ENCODE data around the gene OR6B2.

DNA sequence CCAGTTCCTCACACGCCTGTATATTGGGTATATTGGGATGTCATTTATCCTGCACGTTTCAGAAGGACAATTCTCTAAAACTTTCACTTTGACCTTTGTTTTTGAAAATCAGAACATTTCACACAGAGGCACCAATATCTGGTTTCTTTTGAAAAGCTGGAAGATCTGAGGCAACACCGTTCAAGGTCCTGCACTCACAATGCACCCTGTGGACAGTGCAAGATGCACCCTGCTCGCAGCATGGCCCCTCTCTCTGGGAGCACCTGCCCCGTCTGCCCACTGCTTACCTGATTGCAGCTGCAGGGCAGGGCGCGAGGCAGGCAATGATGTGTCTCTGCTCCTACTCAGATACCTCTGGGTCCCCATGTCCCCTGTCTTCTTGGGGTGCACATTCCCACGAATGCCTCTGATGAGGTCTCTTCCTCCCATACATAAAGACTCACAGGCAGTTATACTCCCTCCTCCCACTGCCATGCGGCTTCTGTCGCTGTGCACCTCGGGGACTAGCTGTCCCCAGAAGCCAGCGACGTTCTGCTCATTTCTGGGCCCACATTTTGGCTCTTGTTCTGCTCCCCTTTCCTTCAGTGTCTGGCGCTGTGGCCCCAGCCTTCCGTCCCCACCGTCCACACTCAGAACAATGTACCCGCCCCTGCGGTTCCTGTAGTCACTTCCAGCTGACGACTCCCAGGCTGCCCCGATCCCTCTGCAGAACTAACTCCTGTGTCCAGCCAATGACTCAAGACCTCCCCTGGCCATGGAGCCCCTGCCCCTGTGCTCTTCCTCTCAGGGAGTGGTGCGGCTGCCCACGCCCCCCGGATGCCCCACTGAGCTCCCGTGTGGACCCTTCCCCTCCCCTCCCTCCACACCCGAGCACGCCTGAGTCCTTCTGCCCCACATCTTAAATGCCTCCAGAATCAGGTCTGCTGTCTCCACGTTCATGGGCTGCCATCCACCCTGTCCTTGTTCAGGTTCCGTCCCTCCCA is 23.2 kb upstream of the OR6B2 start, which contains the start of gene OR6B3:
- TF ChIP-seq, protein P1, sequence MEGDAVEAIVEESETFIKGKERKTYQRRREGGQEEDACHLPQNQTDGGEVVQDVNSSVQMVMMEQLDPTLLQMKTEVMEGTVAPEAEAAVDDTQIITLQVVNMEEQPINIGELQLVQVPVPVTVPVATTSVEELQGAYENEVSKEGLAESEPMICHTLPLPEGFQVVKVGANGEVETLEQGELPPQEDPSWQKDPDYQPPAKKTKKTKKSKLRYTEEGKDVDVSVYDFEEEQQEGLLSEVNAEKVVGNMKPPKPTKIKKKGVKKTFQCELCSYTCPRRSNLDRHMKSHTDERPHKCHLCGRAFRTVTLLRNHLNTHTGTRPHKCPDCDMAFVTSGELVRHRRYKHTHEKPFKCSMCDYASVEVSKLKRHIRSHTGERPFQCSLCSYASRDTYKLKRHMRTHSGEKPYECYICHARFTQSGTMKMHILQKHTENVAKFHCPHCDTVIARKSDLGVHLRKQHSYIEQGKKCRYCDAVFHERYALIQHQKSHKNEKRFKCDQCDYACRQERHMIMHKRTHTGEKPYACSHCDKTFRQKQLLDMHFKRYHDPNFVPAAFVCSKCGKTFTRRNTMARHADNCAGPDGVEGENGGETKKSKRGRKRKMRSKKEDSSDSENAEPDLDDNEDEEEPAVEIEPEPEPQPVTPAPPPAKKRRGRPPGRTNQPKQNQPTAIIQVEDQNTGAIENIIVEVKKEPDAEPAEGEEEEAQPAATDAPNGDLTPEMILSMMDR (IDR thresholded peaks at IDR 0.05; ENCODE audit: poor library complexity, severe bottlenecking), result no peak
- no peak for TF ChIP-seq EZH2 (IDR thresholded peaks at IDR 0.05; ENCODE audit: borderline replicate concordance, insufficient read depth, low read length, poor library complexity, severe bottlenecking)
- TF ChIP-seq EP300 (conservative IDR thresholded peaks at IDR 0.05; ENCODE audit: poor library complexity, severe bottlenecking), result no peak
- TF ChIP-seq, protein P2, sequence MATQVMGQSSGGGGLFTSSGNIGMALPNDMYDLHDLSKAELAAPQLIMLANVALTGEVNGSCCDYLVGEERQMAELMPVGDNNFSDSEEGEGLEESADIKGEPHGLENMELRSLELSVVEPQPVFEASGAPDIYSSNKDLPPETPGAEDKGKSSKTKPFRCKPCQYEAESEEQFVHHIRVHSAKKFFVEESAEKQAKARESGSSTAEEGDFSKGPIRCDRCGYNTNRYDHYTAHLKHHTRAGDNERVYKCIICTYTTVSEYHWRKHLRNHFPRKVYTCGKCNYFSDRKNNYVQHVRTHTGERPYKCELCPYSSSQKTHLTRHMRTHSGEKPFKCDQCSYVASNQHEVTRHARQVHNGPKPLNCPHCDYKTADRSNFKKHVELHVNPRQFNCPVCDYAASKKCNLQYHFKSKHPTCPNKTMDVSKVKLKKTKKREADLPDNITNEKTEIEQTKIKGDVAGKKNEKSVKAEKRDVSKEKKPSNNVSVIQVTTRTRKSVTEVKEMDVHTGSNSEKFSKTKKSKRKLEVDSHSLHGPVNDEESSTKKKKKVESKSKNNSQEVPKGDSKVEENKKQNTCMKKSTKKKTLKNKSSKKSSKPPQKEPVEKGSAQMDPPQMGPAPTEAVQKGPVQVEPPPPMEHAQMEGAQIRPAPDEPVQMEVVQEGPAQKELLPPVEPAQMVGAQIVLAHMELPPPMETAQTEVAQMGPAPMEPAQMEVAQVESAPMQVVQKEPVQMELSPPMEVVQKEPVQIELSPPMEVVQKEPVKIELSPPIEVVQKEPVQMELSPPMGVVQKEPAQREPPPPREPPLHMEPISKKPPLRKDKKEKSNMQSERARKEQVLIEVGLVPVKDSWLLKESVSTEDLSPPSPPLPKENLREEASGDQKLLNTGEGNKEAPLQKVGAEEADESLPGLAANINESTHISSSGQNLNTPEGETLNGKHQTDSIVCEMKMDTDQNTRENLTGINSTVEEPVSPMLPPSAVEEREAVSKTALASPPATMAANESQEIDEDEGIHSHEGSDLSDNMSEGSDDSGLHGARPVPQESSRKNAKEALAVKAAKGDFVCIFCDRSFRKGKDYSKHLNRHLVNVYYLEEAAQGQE (IDR thresholded peaks at IDR 0.05; ENCODE audit: borderline replicate concordance), result no peak
- no peak for TF ChIP-seq POLR2AphosphoS5 (IDR thresholded peaks at IDR 0.05)
- no peak for TF ChIP-seq RAD21 (conservative IDR thresholded peaks at IDR 0.05)
- no peak for TF ChIP-seq MXI1 (conservative IDR thresholded peaks at IDR 0.05; ENCODE audit: poor library complexity, severe bottlenecking)
- TF ChIP-seq TAF1 (IDR thresholded peaks at IDR 0.05; ENCODE audit: low read depth), result no peak
- TF ChIP-seq SMC3 (conservative IDR thresholded peaks at IDR 0.05; ENCODE audit: poor library complexity), result no peak

All from neural cell (in vitro differentiated cells).